A549 (cell line): ENCODE results near the gene CALM1. TPM values are rescaled to one million over a fixed set of nuclear protein-coding genes. Genes with fewer than 3 reads are reported as not detected.
A peak's percentile ranks its signal among the peaks of the same experiment; 100 is the strongest.

Experiments used
- ATAC-seq, 2 experiments: fragments of 200-7000 bp in 1 of 2; fragments of >200 bp in 1 of 2; cut with Nextera tagmentation in 1 of 2; cut with Tn5 transposase in 1 of 2; 3 replicates each; pipeline versions ENCODE4 v1.8.0 to v1.9.1; 2018 to 2020; ENCODE audit warnings: mild to moderate bottlenecking in 1 of 2, moderate library complexity in 1 of 2
- CTCF ChIA-PET: fragments of 300-600 bp; sonication (Branson Sonifier 250); formaldehyde crosslinking; extraction: SDS; loops from one replicate; lab custom pipeline; 2021; ENCODE audit warnings: antibody characterized with exemption, inconsistent platforms; lab: Yijun Ruan, JAX
- POLR2A ChIA-PET: fragments of 350-600 bp; formaldehyde crosslinking; extraction: SDS; loops from one replicate; lab custom pipeline; 2021; ENCODE audit warnings: antibody characterized with exemption, inconsistent platforms; lab: Yijun Ruan, JAX
- DNase-seq, 2 experiments: peaks; one replicate each; pipeline versions ENCODE4 v3.0.0 to v3.0.0-alpha.2; 2011 to 2016; ENCODE audit warnings: low read depth in 1 of 2, low spot score in 1 of 2
- FAIRE-seq: peaks from 2 replicates; lab custom pipeline; 2011; peaks lifted over from hg19 to GRCh38; lab: Jason Lieb, UNC
- H3K27ac ChIP-seq, 2 experiments: fragments of >200 bp; sonication (Bioruptor Twin); formaldehyde crosslinking; 3 replicates each; pipeline ENCODE4 v1.5.1; 2016 to 2017
- H3K4me1 ChIP-seq: fragments of >200 bp; sonication (Bioruptor Twin); formaldehyde crosslinking; 3 replicates; pipeline ENCODE4 v1.6.1; 2016
- H3K4me2 ChIP-seq: fragments of >200 bp; sonication (Bioruptor Twin); formaldehyde crosslinking; 3 replicates; pipeline ENCODE4 v1.6.1; 2016
- H3K4me3 ChIP-seq: fragments of >200 bp; sonication (Bioruptor Twin); formaldehyde crosslinking; 3 replicates; pipeline ENCODE4 v1.5.1; 2016
- H3K9me3 ChIP-seq: fragments of >200 bp; sonication (Bioruptor Twin); formaldehyde crosslinking; 3 replicates; pipeline ENCODE4 v1.6.1; 2016
- BHLHE40 ChIP-seq: IDR thresholded peaks from 2 replicates; pipeline ENCODE4 v1.6.1; 2012; ENCODE audit warnings: low read depth, low read length, inconsistent platforms
- CBX2 ChIP-seq: fragments of 200-600 bp; sonication (generic); IDR thresholded peaks from 2 replicates; pipeline ENCODE4 v1.6.1; 2016; ENCODE audit warnings: low read depth, mild to moderate bottlenecking, borderline replicate concordance
- CBX8 ChIP-seq: fragments of 200-600 bp; sonication (generic); IDR thresholded peaks from 2 replicates; pipeline ENCODE4 v1.6.1; 2016
- CHD2 ChIP-seq: fragments of 150-350 bp; IDR thresholded peaks from 2 replicates; pipeline ENCODE4 v1.6.1; 2014; ENCODE audit warnings: low read length; ENCODE audit not compliant: partially characterized antibody
- CHD4 ChIP-seq: fragments of 200-600 bp; sonication (generic); IDR thresholded peaks from 2 replicates; pipeline ENCODE4 v1.6.1; 2016; ENCODE audit warnings: antibody characterized with exemption, mild to moderate bottlenecking, borderline replicate concordance
- EHMT2 ChIP-seq: fragments of 200-600 bp; sonication (generic); IDR thresholded peaks from 2 replicates; pipeline ENCODE4 v1.6.1; 2016; ENCODE audit warnings: antibody characterized with exemption, low read depth, mild to moderate bottlenecking, moderate library complexity
- EP300 ChIP-seq, 2 experiments: fragments of >200 bp; sonication (Bioruptor Twin); formaldehyde crosslinking; IDR thresholded peaks; 2 replicates in 1 of 2; 3 replicates in 1 of 2; pipeline ENCODE4 v1.6.1; 2016 to 2017
- ESRRA ChIP-seq: fragments of 150-350 bp; IDR thresholded peaks from 2 replicates; pipeline ENCODE4 v1.6.1; 2014; ENCODE audit warnings: mild to moderate bottlenecking, low read length, borderline replicate concordance
- GATA3 ChIP-seq: IDR thresholded peaks from 2 replicates; pipeline ENCODE4 v1.6.1; 2012; ENCODE audit warnings: borderline replicate concordance
- HDAC2 ChIP-seq: fragments of 200-600 bp; sonication (generic); IDR thresholded peaks from 2 replicates; pipeline ENCODE4 v1.6.1; 2016
- HEYL ChIP-seq: fragments of 250-450 bp; sonication (Bioruptor Pico); IDR thresholded peaks from 2 replicates; pipeline ENCODE4 v1.8.0; 2021; ENCODE audit warnings: mild to moderate bottlenecking, moderate library complexity
- HOXA7 ChIP-seq: fragments of 250-450 bp; sonication (Bioruptor Pico); IDR thresholded peaks from 2 replicates; pipeline ENCODE4 v1.5.0; 2020; ENCODE audit warnings: mild to moderate bottlenecking, moderate library complexity
- HOXB13 ChIP-seq: fragments of 250-450 bp; sonication (Bioruptor Pico); IDR thresholded peaks from 2 replicates; pipeline ENCODE4 v1.5.0; 2020; ENCODE audit warnings: low read depth, mild to moderate bottlenecking, moderate library complexity
- HOXB5 ChIP-seq: fragments of 250-450 bp; sonication (Bioruptor Pico); IDR thresholded peaks from 2 replicates; pipeline ENCODE4 v1.5.0; 2020; ENCODE audit warnings: mild to moderate bottlenecking, moderate library complexity
- JUN ChIP-seq, 2 experiments: fragments of >200 bp; sonication (Bioruptor Twin); formaldehyde crosslinking; IDR thresholded peaks; 2 replicates in 1 of 2; 3 replicates in 1 of 2; pipeline ENCODE4 v1.6.1; 2016 to 2017
- KDM1A ChIP-seq: fragments of 200-600 bp; sonication (generic); IDR thresholded peaks from 2 replicates; pipeline ENCODE4 v1.6.1; 2016; ENCODE audit warnings: low read depth, mild to moderate bottlenecking
- NFE2L2 ChIP-seq: fragments of 150-350 bp; conservative IDR thresholded peaks from 2 replicates; pipeline ENCODE4 v1.6.1; 2014; ENCODE audit warnings: low read length
- PHF8 ChIP-seq: fragments of 200-600 bp; sonication (generic); IDR thresholded peaks from 2 replicates; pipeline ENCODE4 v1.6.1; 2016; ENCODE audit warnings: low read depth, mild to moderate bottlenecking, antibody characterized with exemption, moderate library complexity, borderline replicate concordance
- POLR2A ChIP-seq: IDR thresholded peaks from 2 replicates; pipeline ENCODE4 v1.6.1; 2012; ENCODE audit warnings: mild to moderate bottlenecking, low read length
- RARB ChIP-seq: fragments of 250-450 bp; sonication (Bioruptor Pico); IDR thresholded peaks from 2 replicates; pipeline ENCODE4 v1.8.0; 2021; ENCODE audit warnings: mild to moderate bottlenecking, moderate library complexity
- RCOR1 ChIP-seq: fragments of 150-350 bp; IDR thresholded peaks from 2 replicates; pipeline ENCODE4 v1.6.1; 2014; ENCODE audit warnings: antibody characterized with exemption, low read length, low read depth
- RFX5 ChIP-seq: fragments of 450-650 bp; IDR thresholded peaks from 2 replicates; pipeline ENCODE4 v1.7.1; 2014; ENCODE audit warnings: antibody characterized with exemption, mild to moderate bottlenecking, moderate library complexity
- RNF2 ChIP-seq: fragments of 200-600 bp; sonication (generic); IDR thresholded peaks from 2 replicates; pipeline ENCODE4 v1.6.1; 2016; ENCODE audit warnings: low read depth, mild to moderate bottlenecking, antibody characterized with exemption, moderate library complexity, borderline replicate concordance
- TFCP2L1 ChIP-seq: fragments of 250-450 bp; sonication (Bioruptor Pico); IDR thresholded peaks from 2 replicates; pipeline ENCODE4 v1.5.0; 2021; ENCODE audit warnings: mild to moderate bottlenecking
- ZFP36 ChIP-seq: fragments of 450-650 bp; IDR thresholded peaks from 2 replicates; pipeline ENCODE4 v1.6.1; 2014; ENCODE audit warnings: borderline replicate concordance; ENCODE audit not compliant: partially characterized antibody
- ZNF302 ChIP-seq: fragments of 250-450 bp; sonication (Bioruptor Pico); IDR thresholded peaks from 2 replicates; pipeline ENCODE4 v1.9.0; 2021; ENCODE audit warnings: inconsistent platforms, mild to moderate bottlenecking, moderate library complexity
- WGBS: methylation state at CpG from one replicate; pipeline ENCODE4 v1.1.6; 2017; ENCODE audit errors: missing lambda C conversion rate; 5-methylcytosine and 5-hydroxymethylcytosine counted together
- polyA plus RNA-seq, 4 experiments: library from polyadenylated mRNA; depleted of rRNA in 3 of 4; stranded (reverse); fragments of >200 nt; fragmentation: RNase III in 1 of 4; extraction: RNeasy Plus Mini Kit Qiagen cat#74134 plus additional on column Dnase treatment in 1 of 4; gene quantifications; 2 replicates in 3 of 4; 3 replicates in 1 of 4; pipeline ENCODE4 v1.2.3, GENCODE V29; 2011 to 2017
- TF ChIP-seq, protein P1 (sequence below): fragments of >200 bp; sonication (Bioruptor Twin); formaldehyde crosslinking; IDR thresholded peaks from 3 replicates; pipeline ENCODE4 v1.6.1; 2016
- TF ChIP-seq, protein P2 (sequence below): IDR thresholded peaks from 2 replicates; pipeline ENCODE4 v1.6.1; 2012
- TF ChIP-seq, protein P3 (sequence below): fragments of 150-350 bp; IDR thresholded peaks from 2 replicates; pipeline ENCODE4 v1.6.1; 2014; ENCODE audit warnings: low read depth, mild to moderate bottlenecking, low read length
- TF ChIP-seq, protein P4 (sequence below): IDR thresholded peaks from 2 replicates; pipeline ENCODE4 v1.6.1; 2012
- TF ChIP-seq, protein P5 (sequence below): IDR thresholded peaks from 2 replicates; pipeline ENCODE4 v1.6.1; 2012; ENCODE audit warnings: low read depth, borderline replicate concordance

The CALM1 gene
- polyA plus RNA-seq, 2 of the 4 experiments (the other 2 are of a cell fraction) = 374 to 451 TPM

DNA sequence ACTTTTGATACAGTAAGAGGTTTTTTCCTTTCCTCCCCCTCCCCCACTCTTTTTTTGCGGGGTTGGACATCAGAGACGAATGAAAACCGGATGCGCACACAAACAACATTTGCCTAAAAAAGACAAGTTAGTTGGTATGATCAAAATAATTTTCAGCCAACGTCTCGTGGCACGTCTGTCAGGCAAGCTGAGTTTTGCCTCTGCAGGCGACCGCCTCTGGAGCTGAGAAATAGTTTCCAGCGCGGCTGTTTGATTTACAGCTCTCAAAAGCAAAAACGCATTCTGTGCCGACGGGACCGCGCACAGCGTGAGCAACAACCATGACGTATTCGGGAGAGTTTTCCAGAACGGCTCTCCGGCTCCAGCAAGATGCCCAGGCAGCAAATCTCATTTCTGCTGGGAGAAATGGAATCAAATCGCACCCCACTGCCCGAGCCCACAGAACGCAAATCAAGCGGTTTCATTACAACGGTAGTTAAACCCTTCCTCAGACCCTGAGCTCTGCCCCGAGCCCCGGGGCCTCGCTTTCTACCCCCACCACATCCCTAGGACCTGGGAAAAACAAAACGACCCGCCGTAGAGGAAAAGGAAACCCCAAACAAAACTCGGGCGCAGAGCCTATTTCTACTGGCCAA is 14.2 kb upstream of the CALM1 start:
- H3K4me2 ChIP-seq = peak overlapping the region; percentile 71
- peak overlapping the region; percentile 68 for H3K4me3 ChIP-seq
- no peaks in the 10 kb centered on the region for H3K9me3 ChIP-seq
- 1% methylated on average over 33 of the region's 34 CpGs for WGBS
- DNase-seq (peak; percentile 41 to 75), ATAC-seq (peak; percentile 54 to 56), FAIRE-seq (no peak)
- H3K4me1 ChIP-seq = peaks cover 11% of the 10 kb centered on the region; the same call in 2 of the 3 replicates
- H3K27ac ChIP-seq = peak overlapping the region; percentile 93 to 97
- TF ChIP-seq PHF8 (peak; percentile 87; the same call in 1 of the 2 replicates), HOXA7 (CRISPR knock-in tag) (0 out of 2 replicates have a peak, but pooled peaks have one; percentile 26), HOXB5 (CRISPR knock-in tag) (no peak)
- TF ChIP-seq, protein P1, sequence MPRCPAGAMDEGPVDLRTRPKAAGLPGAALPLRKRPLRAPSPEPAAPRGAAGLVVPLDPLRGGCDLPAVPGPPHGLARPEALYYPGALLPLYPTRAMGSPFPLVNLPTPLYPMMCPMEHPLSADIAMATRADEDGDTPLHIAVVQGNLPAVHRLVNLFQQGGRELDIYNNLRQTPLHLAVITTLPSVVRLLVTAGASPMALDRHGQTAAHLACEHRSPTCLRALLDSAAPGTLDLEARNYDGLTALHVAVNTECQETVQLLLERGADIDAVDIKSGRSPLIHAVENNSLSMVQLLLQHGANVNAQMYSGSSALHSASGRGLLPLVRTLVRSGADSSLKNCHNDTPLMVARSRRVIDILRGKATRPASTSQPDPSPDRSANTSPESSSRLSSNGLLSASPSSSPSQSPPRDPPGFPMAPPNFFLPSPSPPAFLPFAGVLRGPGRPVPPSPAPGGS = peak; percentile 13; the same call in 1 of the 3 replicates
- ChIA-PET POLR2A (interaction anchor here (0.6 to 3.9 kb wide), 7 partner anchors 9 to 81 kb away, joined by 3 to 69 read pairs (median 4); partner anchors contain the start of gene CALM1), CTCF (interaction anchor here (0.7 to 1.0 kb wide), 3 partner anchors 17 to 48 kb away, joined by 3 to 4 read pairs (median 3); no protein-coding TSS in a partner anchor)

DNA sequence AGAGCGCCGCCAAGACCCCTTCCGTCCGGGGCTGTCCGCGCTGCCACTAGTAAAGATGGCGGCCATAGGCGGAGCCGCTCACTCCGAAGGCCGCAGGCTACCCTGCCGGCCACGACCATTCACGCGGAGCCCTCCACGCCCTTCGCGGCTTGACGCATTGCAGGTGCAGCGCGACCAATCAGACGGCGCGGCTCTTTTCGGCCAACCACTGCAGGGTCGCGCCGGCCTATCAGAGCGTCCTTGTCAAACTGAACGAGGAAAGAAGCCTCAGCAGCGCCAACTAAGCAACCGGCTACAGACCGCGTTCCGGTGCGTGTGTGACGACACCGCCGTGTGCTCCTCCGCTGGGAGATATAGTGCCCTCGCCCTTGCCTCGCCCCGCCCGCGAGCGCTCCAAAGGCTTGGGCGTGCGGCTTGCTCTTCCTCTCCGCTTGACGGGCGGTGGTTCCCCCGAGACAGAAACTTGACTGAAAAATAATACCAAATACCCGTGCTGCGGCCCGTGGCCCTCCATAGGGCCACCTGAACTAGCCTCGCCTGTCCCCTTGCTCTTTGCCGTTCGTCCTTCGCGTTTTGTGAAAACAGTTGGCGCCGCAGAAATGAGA is 13.6 kb upstream of the CALM1 start:
- peak overlapping the region; percentile 96 to 97 for H3K27ac ChIP-seq
- FAIRE-seq (peak; percentile 65), ATAC-seq (peak; percentile 97 to 98), DNase-seq (peak; percentile 97 to 100)
- peak overlapping the region; percentile 75 for H3K4me2 ChIP-seq
- ChIA-PET POLR2A (interaction anchor here (0.7 to 3.9 kb wide), 7 partner anchors 8 to 82 kb away, joined by 3 to 69 read pairs (median 3); partner anchors contain the start of gene CALM1), CTCF (interaction anchor here (0.7 to 1.3 kb wide), 6 partner anchors 13 to 48 kb away, joined by 3 to 4 read pairs (median 4); no protein-coding TSS in a partner anchor)
- H3K4me1 ChIP-seq = peaks cover 16% of the 10 kb centered on the region
- WGBS = 2% methylated on average over 35 of the region's 62 CpGs
- peak overlapping the region; percentile 68 for H3K4me3 ChIP-seq
- no peaks in the 10 kb centered on the region for H3K9me3 ChIP-seq
- no peak for TF ChIP-seq CBX8
- TF ChIP-seq HEYL (CRISPR knock-in tag) = no peak
- TF ChIP-seq ZFP36 = no peak
- no peak for TF ChIP-seq TFCP2L1 (CRISPR knock-in tag)
- peak; percentile 72; the same call in 1 of the 2 replicates for TF ChIP-seq HOXB5 (CRISPR knock-in tag)
- TF ChIP-seq ESRRA = no peak
- TF ChIP-seq NFE2L2 = no peak
- no peak for TF ChIP-seq RARB (CRISPR knock-in tag)
- TF ChIP-seq, protein P2, sequence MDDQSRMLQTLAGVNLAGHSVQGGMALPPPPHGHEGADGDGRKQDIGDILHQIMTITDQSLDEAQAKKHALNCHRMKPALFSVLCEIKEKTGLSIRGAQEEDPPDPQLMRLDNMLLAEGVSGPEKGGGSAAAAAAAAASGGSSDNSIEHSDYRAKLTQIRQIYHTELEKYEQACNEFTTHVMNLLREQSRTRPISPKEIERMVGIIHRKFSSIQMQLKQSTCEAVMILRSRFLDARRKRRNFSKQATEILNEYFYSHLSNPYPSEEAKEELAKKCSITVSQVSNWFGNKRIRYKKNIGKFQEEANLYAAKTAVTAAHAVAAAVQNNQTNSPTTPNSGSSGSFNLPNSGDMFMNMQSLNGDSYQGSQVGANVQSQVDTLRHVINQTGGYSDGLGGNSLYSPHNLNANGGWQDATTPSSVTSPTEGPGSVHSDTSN = peak; percentile 97
- TF ChIP-seq JUN (IDR thresholded peaks at IDR 0.05) = peak; percentile 76 to 96; a peak in 4 of 5 replicates
- TF ChIP-seq HOXB13 (CRISPR knock-in tag) = peak; percentile 19; the same call in 1 of the 2 replicates
- TF ChIP-seq RNF2 = no peak
- TF ChIP-seq CHD4 = no peak
- TF ChIP-seq BHLHE40 = no peak
- TF ChIP-seq EHMT2 = no peak
- TF ChIP-seq, protein P3, sequence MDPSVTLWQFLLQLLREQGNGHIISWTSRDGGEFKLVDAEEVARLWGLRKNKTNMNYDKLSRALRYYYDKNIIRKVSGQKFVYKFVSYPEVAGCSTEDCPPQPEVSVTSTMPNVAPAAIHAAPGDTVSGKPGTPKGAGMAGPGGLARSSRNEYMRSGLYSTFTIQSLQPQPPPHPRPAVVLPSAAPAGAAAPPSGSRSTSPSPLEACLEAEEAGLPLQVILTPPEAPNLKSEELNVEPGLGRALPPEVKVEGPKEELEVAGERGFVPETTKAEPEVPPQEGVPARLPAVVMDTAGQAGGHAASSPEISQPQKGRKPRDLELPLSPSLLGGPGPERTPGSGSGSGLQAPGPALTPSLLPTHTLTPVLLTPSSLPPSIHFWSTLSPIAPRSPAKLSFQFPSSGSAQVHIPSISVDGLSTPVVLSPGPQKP = no peak
- TF ChIP-seq HOXA7 (CRISPR knock-in tag) = peak; percentile 41; the same call in 1 of the 2 replicates
- TF ChIP-seq HDAC2 = no peak
- no peak for TF ChIP-seq KDM1A
- TF ChIP-seq POLR2A = peak; percentile 85
- no peak for TF ChIP-seq ZNF302 (CRISPR knock-in tag)
- peak; percentile 65; the same call in 1 of the 2 replicates for TF ChIP-seq RFX5
- 0 out of 2 replicates have a peak, but pooled peaks have one; percentile 25 for TF ChIP-seq GATA3
- TF ChIP-seq, protein P4, sequence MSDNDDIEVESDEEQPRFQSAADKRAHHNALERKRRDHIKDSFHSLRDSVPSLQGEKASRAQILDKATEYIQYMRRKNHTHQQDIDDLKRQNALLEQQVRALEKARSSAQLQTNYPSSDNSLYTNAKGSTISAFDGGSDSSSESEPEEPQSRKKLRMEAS = peak; percentile 99
- TF ChIP-seq CHD2 = peak; percentile 72
- TF ChIP-seq EP300 (IDR thresholded peaks at IDR 0.05) = no peak
- TF ChIP-seq, protein P5, sequence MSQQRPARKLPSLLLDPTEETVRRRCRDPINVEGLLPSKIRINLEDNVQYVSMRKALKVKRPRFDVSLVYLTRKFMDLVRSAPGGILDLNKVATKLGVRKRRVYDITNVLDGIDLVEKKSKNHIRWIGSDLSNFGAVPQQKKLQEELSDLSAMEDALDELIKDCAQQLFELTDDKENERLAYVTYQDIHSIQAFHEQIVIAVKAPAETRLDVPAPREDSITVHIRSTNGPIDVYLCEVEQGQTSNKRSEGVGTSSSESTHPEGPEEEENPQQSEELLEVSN = peak; percentile 94
- no peak for TF ChIP-seq RCOR1
- TF ChIP-seq, protein P1 = peak; percentile 68; the same call in 2 of the 3 replicates
- no peak for TF ChIP-seq CBX2
